Ishikawa (cell line): ENCODE measurements around the gene ZXDC.

ENCODE experiments used
- CEBPB ChIP-seq: IDR thresholded peaks from 2 replicates; pipeline ENCODE4 v1.6.1; 2012
- EP300 ChIP-seq: IDR thresholded peaks from 2 replicates; pipeline ENCODE4 v1.6.1; 2012; ENCODE audit warnings: borderline replicate concordance
- MAX ChIP-seq: IDR thresholded peaks from 2 replicates; pipeline ENCODE4 v1.6.1; 2012
- RAD21 ChIP-seq: IDR thresholded peaks from 2 replicates; pipeline ENCODE4 v1.6.1; 2012; ENCODE audit warnings: low read depth
- REST ChIP-seq: IDR thresholded peaks from 2 replicates; pipeline ENCODE4 v1.6.1; 2012; ENCODE audit warnings: low read depth, mild to moderate bottlenecking
- TAF1 ChIP-seq: IDR thresholded peaks from 2 replicates; pipeline ENCODE4 v1.6.1; 2012; ENCODE audit warnings: low read depth, mild to moderate bottlenecking
- YY1 ChIP-seq: IDR thresholded peaks from 2 replicates; pipeline ENCODE4 v1.6.1; 2012; ENCODE audit warnings: low read depth

GRCh38 chr3:126525091-126525852 lies 49.6 kb upstream of the ZXDC start:
- TF ChIP-seq CEBPB, result no peak
- TF ChIP-seq MAX, result no peak
- no peak for TF ChIP-seq YY1
- TF ChIP-seq REST, result no peak
- TF ChIP-seq RAD21, result no peak
- TF ChIP-seq EP300, result no peak
- TF ChIP-seq TAF1, result no peak
